ENCODE results near the gene NUP210.

NUP210 gene

DNA sequence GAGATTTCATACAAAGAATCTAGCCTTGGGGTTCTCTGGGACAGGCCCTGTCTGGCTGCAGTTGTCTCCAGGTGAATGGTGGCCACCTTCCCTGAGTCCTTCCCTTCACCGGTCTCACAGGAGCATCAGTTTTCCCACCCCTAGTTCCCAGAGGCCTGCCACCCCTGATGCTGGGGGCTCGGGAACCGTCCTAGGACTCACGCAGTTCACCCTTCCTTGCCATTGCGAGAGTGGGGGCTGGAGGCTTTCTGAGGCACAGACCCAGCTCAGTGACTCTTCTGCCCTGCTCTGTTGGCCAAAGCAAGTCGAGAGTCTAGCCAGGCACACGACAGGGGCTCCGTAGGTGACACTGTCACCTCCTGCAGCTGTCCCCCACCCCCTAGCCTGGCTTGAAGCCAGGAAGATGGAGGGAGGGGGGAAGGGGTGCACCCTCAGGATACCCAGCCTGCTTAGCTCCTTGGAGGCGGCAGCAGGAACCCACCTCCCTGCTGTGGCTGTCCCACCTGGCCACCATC, 130.3 kb downstream of the NUP210 start:
- no peak for DNase-seq (ENCODE audit: low read depth in 2 of 2)

DNA sequence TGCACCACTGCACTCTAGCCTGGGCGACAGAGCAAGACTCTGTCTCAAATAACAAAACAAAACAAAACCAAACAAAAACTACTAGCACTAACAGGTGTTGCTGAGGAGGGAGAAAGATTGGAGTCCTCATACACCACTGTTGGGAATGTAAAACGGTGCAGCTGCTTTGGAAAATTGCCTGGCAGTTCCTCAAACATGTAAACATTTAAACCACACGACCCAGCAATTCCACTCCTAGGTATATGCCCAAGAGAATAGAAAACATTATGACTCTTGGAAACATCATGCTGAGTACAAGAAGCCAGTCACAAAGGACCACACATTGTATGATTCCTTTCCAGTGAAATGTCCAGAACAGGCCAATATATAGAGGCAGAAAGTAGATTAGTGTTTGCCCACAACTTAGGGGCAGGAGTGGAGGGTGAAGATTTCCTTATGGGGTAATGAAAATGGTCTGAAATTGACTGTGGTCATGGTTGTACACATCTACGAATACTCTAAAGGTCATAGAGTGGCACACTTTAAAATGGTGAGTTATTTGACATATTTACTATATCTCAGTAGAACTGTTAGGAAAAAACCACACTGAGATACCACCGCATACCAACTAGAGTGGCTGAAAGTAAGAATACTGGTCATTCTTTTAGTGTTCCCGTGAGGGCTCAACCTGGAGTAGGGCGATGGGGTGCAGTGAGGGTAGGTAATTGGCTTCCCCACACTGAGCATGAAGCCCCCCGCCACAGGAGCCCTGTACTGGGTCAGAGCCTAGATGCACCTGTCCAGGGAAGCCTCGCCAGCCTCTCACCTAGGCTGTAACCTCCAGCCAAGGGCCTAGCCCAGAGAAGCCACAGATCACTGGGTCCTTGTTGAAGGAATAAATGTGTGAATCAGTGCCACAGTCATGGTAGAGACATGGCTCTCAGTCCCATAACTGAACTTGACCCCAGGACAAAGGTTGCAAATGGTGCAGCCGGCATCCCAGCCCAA, 131.1 kb downstream of the NUP210 start:
- DNase-seq (ENCODE audit: low read depth in 2 of 2), result no peak

DNA sequence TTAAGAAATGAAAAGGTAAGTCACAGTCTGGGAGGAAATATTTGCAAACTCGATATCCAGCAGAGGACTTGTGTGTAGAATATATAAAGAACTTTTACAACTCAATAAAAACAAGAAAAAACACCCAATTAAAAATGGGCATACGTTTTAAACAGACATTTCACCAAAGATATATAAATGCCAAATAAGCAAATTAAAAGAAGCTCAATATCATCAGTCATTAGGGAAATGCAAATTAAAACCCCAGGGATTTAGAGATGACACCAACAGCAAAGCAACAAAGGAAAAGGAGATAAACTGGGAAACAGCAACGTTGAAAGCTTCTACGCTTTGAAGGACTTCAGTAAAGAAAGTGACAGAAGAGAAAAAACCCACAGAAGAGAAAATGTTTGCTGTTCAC, 132.3 kb downstream of the NUP210 start:
- no peak for DNase-seq (ENCODE audit: low read depth in 2 of 2)

DNA sequence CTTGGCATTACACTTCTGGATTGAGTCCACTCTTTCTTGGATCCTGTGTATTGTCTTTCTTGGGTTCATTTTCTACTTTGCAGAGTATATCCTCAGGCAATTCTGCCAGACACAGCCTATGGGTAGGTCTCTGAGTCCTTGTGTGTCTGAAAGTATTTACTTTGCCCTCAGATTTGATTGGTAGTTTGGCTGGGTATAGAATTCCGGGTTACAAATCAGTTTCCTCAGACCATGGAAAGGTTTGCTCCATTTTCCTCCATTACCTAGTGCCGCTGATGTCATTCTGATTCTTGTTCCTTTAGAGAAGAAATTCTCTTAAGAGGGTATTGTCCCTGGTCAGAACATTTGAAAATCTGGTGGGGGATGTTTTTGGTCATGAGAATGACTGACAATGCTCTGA, 133.2 kb downstream of the NUP210 start:
- DNase-seq (ENCODE audit: low read depth in 2 of 2), result no peak

DNA sequence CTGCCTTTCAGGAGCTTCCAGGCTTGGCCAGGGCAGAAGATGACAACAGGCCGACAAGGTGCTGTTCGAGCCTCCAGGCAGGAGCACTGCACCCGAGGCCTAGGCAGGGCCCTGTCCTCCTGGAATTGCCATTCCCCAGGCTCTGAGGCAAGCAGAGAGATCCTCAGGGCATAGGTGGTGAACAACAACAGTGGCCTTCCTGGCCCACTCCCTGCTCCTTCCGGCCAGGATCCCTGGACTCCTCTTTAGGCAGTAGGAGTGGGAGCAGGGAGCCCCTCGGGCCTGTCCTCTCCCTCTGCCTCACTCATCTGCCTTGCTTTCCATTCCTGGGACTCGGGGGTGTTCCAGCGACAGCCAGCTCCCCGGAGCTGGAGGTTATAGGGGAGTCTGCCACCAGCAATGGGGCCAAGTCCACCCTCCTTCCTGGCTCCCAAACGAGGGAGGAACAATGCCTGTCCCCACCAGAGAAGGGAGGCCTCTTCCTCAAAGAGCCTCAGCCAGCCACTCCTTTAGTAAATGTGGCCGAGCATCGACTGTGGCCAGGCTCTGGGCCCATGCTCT, 135.0 kb downstream of the NUP210 start:
- DNase-seq (ENCODE audit: low read depth in 2 of 2), result no peak

DNA sequence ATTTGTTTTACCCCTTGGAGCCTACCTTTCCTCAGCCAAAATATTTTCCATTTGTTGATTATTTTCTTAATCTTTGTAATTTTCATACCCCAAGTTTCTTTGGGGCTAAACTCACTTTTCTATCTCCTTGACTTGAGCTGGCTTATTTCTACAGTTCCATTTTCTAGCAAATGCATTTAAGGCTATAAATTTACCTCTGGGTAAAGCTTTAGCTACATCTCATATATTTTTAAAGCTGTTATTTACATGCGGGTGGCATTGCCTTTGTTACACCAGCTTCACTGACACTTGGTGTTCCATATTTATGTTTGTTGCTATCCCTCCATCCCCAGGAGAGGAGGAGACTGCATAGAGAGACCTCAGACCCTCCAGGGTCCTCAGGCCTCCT, 136.3 kb downstream of the NUP210 start:
- DNase-seq (ENCODE audit: low read depth in 2 of 2), result no peak

- no peak for DNase-seq (ENCODE audit: low read depth in 2 of 2)
These were observed 136.9 kb downstream of the NUP210 start for GRCh38 chr3:13282986-13283876.

DNA sequence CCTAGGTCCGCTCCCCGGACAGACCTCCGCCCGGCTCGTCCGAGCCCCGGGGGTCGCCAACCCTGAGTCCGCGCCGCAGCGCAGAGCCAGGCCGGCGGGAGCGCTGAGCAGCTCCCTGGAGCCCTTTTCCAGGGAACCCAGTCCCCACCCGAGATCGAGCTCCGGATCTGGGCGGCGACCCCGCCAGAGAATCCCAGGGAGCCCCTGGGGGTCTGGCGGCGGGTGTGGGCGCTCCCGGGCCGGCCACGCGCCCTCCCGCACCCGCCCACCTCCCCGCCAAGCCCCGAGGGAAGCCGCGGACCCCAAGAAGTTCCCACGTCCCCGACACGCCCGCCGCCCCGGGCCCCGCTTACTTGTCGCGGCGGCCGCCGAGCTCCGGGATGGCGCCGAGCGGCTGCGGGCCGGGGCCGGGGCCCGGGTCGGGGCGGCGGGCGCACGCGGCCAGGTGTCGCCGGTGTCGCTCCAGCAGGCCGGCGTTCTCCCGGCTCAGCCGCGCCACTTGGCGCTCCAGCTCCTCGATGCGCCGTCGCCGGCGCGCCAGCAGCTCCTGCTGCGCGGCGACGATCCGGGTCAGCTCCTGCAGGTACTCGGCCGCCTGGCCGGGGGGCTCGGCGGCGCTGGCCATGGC, 137.7 kb downstream of the NUP210 start:
- DNase-seq (ENCODE audit: low read depth in 2 of 2), result no peak

DNA sequence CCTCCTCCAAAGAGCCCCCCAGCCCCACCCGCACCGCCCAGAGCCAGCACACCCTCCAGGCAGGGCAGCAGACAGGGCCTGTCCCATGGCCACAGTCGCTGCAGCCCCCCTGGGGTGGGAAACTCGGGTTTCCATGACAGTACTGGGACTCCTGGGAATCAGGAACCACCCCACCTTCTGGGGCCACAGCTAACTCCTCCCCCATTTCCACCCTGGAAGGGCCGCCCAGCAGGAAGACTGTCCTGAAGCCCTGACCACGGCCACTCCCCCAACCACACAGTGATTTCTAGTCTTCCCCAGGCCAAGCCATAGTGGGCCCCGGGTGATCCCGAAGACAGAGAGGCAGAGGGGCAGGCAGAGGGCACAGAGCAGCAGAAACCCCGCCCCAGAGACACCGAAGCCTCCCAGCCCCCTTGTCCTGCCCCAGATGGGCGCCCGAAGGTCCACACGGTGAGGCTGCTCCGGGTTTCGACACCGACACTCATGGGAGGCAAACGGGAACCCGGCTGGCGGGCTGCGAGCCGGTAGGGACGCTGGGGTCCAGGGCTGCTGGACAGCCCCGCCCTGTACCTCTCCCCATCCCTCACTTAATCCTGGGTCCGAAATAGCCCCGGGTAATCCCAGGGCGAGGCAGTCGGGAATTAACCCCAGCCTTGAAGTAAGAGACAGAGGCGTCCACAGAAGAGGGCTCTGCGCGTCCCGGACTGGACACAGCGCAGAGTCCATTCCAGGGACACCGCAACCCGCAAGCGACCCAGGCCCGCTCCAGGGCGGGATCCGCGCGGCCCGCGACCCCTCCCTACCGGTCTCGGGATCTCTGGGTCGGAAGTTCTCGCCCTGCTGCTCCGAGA, 138.4 kb downstream of the NUP210 start:
- no peak for DNase-seq (ENCODE audit: low read depth in 2 of 2)

DNA sequence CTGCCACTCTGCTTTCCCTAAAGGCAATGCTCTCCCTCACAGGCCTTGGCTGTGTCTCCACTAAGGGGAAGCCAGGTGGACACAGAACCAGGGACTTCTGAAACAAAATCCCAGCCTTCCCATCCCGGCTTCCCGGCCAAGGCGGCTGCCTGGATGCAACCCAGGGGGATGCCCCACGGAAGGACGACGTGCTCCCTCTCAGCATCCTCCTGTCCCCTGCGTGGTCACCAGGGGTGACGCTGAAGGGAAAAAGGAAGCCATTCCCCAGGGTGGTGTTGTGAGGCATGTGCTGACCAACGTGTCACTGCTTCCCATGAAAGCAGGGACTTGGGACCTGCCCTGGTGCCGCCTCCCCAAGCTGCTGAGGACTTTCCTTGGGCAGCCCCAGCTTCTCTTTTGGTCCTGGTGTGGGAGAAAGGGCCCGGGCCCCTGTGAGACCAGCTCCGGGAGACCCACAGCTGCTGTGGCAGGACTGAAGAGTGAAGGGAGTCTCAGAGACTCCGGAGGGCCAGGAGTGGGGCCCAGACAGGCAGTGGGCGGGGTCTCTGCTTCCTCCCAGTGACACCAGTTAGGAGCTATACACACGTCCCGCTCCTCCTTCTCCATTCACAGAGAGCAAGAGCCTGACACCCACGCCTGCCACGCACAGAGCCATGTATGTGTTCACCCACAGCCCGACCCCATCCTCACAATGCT, 139.2 kb downstream of the NUP210 start:
- no peak for DNase-seq (ENCODE audit: low read depth in 2 of 2)

GRCh38 chr3:13280122-13280790, 139.9 kb downstream of the NUP210 start:
- no peak for DNase-seq (ENCODE audit: low read depth in 2 of 2)

DNA sequence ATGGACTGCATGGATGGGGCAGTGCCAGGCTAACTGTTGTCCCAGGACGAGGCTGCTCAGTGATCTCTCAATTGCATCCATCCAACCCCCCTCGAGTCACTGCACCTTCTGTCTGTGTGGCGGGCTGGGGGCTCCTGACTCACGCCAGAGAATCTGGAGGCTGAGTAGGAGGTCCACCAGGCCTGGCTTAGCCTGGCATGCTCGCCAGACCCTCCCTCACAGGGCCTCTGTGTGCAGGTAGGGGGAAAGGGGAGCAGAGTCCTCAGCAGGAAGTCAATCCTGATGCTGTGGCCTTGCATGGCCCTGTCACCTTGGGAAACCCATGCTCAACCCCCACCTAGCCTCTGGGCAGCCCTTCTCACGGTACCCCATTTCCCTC, 140.6 kb downstream of the NUP210 start:
- DNase-seq (ENCODE audit: low read depth in 2 of 2), result no peak

DNA sequence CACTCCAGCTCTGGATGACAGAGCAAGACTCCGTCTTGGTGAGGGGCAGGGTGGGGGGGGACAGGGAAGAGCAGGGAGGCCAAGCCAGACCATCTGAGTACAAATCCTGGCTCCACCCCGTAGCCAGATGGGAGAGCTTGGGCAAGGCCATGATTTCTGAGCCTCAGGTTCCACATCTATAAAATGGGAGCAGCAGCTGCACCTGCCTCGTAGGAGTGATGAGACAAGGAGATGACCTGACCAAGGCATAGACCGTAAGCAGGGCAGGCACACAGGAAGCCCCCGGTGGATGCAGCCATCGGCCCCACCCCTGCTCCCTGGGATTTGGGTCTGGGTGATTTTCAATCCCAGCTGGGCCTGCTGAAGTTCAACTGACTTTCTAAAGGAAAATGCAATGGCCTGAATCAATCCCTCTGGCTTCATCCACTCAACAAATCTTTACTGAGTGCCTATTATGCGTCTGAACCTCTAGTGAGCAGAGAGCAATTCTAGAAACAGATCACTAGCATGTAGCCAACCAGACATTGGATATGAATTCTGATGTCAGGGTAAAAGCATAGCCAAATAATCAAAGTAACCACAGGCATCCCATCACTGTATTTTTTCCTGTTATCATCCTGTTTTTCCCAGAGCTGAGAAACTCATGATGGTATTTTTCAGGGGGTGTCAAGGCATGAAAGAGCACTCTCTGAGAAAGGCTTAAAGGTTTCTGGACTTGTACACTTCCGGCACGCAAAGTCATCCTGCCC, 141.2 kb downstream of the NUP210 start:
- DNase-seq (ENCODE audit: low read depth in 2 of 2), result no peak

DNA sequence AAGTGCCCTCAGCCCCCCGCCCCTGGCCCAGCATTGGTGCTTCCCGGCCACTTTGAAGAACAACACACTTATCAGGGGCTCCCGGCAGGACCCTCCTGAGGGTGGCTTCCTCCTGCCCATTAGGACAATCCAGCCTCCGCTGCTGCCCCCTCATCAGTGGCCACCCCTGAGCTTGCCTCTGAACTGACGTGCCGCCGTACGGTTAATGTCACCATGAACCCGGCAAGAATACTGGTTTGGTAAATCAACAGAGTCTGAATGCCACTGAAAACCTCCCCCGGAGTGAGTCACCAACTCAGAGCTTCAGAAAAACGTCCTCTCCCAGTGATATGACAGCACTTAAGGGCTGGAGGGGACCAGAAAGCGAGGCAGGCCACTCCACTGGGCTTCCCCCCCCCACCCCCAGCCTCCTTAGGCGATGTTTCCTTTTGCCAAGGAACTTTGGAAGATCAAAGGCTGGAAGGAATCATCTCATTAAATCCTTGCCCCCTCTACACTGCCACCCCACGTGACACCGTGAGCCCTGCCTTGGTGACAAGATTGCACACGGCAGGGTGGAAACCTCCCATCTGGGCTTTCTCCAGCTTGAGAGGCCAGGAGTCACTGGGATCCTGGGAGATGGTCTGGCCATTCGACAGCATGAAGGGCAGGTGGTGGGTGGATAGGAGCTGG, 142.1 kb downstream of the NUP210 start:
- DNase-seq (ENCODE audit: low read depth in 2 of 2), result peak in 1 of 2 donors; percentile 17

- no peak for DNase-seq (ENCODE audit: low read depth in 2 of 2)
These were observed 142.8 kb downstream of the NUP210 start for GRCh38 chr3:13277196-13277813.

DNA sequence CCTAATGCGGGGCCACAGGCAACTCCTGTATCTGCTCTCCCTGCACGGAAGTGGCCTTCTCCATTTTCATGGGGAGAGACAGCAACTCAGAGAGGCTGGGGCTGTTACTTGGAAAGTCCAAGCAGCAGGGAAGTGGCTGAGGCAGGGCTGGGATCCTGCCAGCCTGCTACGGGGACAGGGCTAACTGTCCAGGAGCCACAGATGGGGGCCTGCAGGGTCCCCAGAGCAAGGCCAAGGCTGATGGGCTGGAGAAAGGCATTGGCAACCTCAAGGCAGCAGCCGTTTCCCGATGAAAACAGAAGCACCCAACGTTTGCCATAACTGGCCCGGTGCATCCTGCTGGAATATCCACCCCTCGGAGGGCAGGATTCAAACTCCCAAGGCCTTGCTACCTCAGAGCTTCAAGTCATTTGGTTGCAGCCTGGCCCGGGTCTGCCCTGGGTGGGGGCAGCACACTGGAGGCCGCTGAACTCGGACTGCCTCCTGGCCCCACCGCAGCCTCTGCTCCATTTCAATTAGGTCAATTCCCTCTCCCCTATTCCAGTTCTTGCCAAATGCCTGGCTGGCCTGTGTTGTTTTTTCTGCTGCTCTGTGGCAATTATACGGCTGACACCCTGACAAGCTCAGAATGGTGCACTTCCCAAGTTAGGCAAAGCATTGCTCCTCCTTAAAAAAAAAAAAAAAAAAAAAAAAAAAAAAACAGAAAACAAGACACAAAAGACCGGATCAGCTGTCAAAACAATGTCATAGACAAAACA, 143.5 kb downstream of the NUP210 start:
- no peak for DNase-seq (ENCODE audit: low read depth in 2 of 2)

Data from stimulated activated CD8-positive, alpha-beta memory T cell treated with anti-CD3 and anti-CD28 coated beads, Interleukin-2, amount 100 ng/mL, for 48 hours (primary cell).